Thyroid gland (tissue), 4 donors: ENCODE data around the gene XYLT2. TPM values are rescaled to one million over a fixed set of nuclear protein-coding genes. Genes with fewer than 3 reads are reported as not detected.
"Not testable (repeated sequence)": the region's sequence is repeated elsewhere in the genome, so short reads cannot be mapped to it uniquely, and the experiment has no call there.

ENCODE experiments used
- DNase-seq, 2 donors: peaks; one replicate each; pipeline ENCODE4 v3.0.0-alpha.2; 2019
- H3K27ac ChIP-seq, 3 donors: fragments of 200-600 bp; sonication (generic); 1 replicate in 2 of 3; 2 replicates in 1 of 3; pipeline ENCODE4 v1.5.1; 2016 to 2019; ENCODE audit warnings: mild to moderate bottlenecking in 1 of 3, moderate library complexity in 1 of 3
- H3K27me3 ChIP-seq: fragments of 200-600 bp; sonication (generic); one replicate; pipeline ENCODE4 v1.5.1; 2019
- H3K36me3 ChIP-seq, 2 donors: fragments of 200-600 bp; sonication (generic); one replicate each; pipeline ENCODE4 v1.5.1; 2016 to 2019
- H3K4me1 ChIP-seq, 2 donors: fragments of 200-600 bp; sonication (generic); one replicate each; pipeline ENCODE4 v1.5.1; 2017 to 2019
- H3K4me3 ChIP-seq, 3 donors: fragments of 200-600 bp; sonication (generic); replicated peaks in 1 of 3; 1 replicate in 2 of 3; 2 replicates in 1 of 3; pipeline ENCODE4 v1.5.1; 2016; ENCODE audit warnings: mild to moderate bottlenecking in 1 of 3
- H3K9me3 ChIP-seq: fragments of 200-600 bp; sonication (generic); one replicate; pipeline ENCODE4 v1.5.1; 2017
- POLR2A ChIP-seq, 2 donors: fragments of 450-650 bp; IDR thresholded peaks; one replicate each; pipeline ENCODE4 v1.6.1; 2017; ENCODE audit warnings: antibody characterized with exemption in 2 of 2, mild to moderate bottlenecking in 2 of 2, moderate library complexity in 1 of 2
- WGBS, 2 donors: methylation state at CpG; one replicate each; pipeline ENCODE4 v1.1.5; 2017; 5-methylcytosine and 5-hydroxymethylcytosine counted together
- intact Hi-C: fragments of 100-400 bp; cut with DNase I; formaldehyde crosslinking; loops from one replicate; pipeline ENCODE4 v1.15.1; 2023
- total RNA-seq, 4 donors: library from RNA; depleted of rRNA; stranded (reverse); fragments of >200 nt; gene quantifications; one replicate each; pipeline ENCODE4 v1.2.3, GENCODE V29; 2016
- TF ChIP-seq, protein P1 (sequence below), 6 experiments: fragments of 200-600 bp in 3 of 6; fragments of 450-650 bp in 3 of 6; sonication (generic) in 3 of 6; IDR thresholded peaks; one replicate each; pipeline ENCODE4 v1.5.1; 2016 to 2019; ENCODE audit warnings: antibody characterized with exemption in 6 of 6, mild to moderate bottlenecking in 2 of 6, inconsistent platforms in 1 of 6, moderate library complexity in 1 of 6

XYLT2 gene
- total RNA-seq, 4 donors from 2014 or later, result 22.4 to 33.4 (median 28.8) TPM

DNA sequence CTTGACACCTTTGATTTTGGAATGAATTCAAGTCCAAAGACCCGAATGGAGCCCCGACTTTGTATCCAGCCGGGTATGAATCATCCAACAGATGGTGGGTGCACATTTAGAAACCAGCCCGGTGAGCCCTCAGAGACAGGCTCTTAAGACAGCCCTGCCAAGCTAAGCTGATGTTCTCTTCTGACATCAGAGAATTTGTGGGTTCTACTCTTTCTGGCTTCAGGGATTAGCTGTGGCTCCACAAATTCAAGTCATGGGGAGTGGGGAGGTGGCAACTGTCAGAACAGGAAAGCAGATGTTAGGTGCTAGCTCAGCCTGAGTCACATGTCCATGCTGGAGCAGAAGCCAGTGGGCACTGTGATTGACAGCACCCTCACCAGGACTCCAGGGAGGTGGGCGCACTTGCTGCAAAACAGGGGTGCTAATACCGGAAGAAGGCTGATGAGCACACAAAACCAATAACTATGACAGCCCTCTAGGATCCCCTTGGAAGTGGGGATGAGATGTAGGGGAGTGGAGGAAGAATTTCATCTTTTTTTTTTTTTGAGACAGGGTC lies 31.4 kb upstream of the XYLT2 start:
- WGBS, 2 donors, result 88 to 92% methylated on average over 6 of the region's 6 CpGs

DNA sequence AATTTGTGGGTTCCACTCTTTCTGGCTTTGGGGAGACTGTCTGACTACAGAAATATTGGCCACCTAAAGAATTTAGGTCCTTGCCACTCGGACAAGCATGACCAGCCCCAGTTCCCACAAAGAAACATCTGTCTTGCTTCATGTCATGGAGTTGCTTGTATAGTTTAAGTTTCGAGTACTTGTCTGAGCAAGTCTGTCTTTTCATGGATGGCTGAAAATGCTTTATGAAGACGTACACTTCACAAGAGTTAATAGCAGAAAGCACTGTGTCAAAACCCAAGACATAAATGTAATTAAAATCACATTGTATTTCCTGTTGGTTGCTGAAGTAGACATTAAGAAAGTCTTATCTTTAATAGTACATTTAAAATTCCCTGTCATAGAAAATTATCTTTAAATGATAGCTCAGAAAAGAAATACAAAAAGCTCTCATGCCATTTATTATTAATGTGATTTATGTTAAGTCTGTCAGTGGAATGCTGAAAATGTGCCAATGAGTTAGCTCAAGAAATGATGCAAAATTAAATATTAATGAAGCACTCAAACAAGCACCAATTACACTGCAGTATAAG lies 29.8 kb upstream of the XYLT2 start:
- 39 to 49% methylated on average over 3 of the region's 3 CpGs for WGBS, 2 donors
- intact Hi-C loops, result no loop called here
- peaks cover 0 to 4% of the 10 kb centered on the region in 2 donors for H3K4me1 ChIP-seq

More for the DNA sequence above, 31.4 kb upstream of the XYLT2 start:
- no peak overlapping the region for H3K27ac ChIP-seq
- TF ChIP-seq, protein P1, sequence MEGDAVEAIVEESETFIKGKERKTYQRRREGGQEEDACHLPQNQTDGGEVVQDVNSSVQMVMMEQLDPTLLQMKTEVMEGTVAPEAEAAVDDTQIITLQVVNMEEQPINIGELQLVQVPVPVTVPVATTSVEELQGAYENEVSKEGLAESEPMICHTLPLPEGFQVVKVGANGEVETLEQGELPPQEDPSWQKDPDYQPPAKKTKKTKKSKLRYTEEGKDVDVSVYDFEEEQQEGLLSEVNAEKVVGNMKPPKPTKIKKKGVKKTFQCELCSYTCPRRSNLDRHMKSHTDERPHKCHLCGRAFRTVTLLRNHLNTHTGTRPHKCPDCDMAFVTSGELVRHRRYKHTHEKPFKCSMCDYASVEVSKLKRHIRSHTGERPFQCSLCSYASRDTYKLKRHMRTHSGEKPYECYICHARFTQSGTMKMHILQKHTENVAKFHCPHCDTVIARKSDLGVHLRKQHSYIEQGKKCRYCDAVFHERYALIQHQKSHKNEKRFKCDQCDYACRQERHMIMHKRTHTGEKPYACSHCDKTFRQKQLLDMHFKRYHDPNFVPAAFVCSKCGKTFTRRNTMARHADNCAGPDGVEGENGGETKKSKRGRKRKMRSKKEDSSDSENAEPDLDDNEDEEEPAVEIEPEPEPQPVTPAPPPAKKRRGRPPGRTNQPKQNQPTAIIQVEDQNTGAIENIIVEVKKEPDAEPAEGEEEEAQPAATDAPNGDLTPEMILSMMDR (IDR thresholded peaks at IDR 0.05), result no peak
- no peak for TF ChIP-seq POLR2A (IDR thresholded peaks at IDR 0.05)
- H3K4me3 ChIP-seq, result no peak overlapping the region
- H3K9me3 ChIP-seq, result no peaks in the 10 kb centered on the region
- peaks cover 0 to 4% of the 10 kb centered on the region in 2 donors for H3K4me1 ChIP-seq
- no peaks in the 10 kb centered on the region for H3K36me3 ChIP-seq
- DNase-seq, result no peak
- H3K27me3 ChIP-seq, result no peaks in the 10 kb centered on the region
- intact Hi-C loops, result no loop called here

DNA sequence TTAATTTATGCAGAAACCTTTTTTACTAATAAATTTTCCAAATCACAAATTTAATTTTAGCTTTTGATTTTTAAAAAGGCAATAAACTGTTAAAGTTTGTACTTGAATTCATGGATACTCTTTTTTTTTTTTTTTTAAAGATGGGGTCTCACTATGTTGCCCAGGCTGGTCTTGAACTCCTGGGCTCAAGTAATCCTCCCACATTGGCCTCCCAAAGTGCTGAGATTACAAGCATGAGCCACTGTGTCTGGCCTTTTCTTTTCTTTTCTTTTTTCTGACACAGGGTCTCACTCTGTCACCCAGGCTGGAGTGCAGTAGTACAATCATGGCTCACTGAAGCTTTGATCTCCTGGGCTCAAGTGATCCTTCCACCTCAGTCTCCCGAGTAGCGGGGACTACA lies 29.3 kb upstream of the XYLT2 start:
- H3K4me1 ChIP-seq, DNase-seq, H3K4me3 ChIP-seq, H3K36me3 ChIP-seq, H3K27me3 ChIP-seq, H3K27ac ChIP-seq, intact Hi-C loops, H3K9me3 ChIP-seq: not testable (repeated sequence)
- 83 to 88% methylated on average over 2 of the region's 2 CpGs for WGBS, 2 donors

More for the DNA sequence above, 29.8 kb upstream of the XYLT2 start:
- Histone ChIP-seq H3K4me3 (no peak overlapping the region), H3K27me3 (no peaks in the 10 kb centered on the region), H3K9me3 (no peaks in the 10 kb centered on the region), H3K27ac (no peak overlapping the region), H3K36me3 (no peaks in the 10 kb centered on the region)
- no peak for DNase-seq
- TF ChIP-seq, protein P1 (IDR thresholded peaks at IDR 0.05), result no peak
- no peak for TF ChIP-seq POLR2A (IDR thresholded peaks at IDR 0.05)

DNA sequence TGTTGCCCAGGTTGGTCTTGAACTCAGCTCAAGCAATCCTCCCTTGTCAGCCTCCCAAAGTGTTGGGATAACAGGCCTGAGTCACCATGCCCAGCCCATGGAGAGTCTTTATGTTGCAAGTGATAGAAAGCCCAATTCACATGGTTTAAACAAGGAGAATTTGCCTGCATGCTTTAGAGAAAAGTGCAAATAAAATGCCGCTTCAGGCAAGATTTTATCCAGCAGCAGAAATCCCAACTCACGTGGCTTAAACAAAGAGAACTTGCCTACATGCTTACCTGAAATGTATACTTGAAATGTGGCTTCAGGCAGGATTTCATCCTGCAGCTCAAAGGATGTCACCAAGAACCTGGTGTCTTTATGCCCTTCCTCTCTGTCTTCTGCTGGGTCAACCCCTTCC lies 28.8 kb upstream of the XYLT2 start:
- peaks cover 0 to 4% of the 10 kb centered on the region in 2 donors for H3K4me1 ChIP-seq
- intact Hi-C loops, result no loop called here
- DNase-seq, result no peak
- H3K27me3 ChIP-seq, result no peaks in the 10 kb centered on the region
- WGBS, 2 donors, result 94 to 95% methylated on average over 2 of the region's 2 CpGs
- no peak overlapping the region for H3K27ac ChIP-seq
- TF ChIP-seq, protein P1 (IDR thresholded peaks at IDR 0.05), result no peak
- TF ChIP-seq POLR2A (IDR thresholded peaks at IDR 0.05), result no peak
- no peaks in the 10 kb centered on the region for H3K36me3 ChIP-seq
- H3K9me3 ChIP-seq, result no peaks in the 10 kb centered on the region
- H3K4me3 ChIP-seq, result no peak overlapping the region

DNA sequence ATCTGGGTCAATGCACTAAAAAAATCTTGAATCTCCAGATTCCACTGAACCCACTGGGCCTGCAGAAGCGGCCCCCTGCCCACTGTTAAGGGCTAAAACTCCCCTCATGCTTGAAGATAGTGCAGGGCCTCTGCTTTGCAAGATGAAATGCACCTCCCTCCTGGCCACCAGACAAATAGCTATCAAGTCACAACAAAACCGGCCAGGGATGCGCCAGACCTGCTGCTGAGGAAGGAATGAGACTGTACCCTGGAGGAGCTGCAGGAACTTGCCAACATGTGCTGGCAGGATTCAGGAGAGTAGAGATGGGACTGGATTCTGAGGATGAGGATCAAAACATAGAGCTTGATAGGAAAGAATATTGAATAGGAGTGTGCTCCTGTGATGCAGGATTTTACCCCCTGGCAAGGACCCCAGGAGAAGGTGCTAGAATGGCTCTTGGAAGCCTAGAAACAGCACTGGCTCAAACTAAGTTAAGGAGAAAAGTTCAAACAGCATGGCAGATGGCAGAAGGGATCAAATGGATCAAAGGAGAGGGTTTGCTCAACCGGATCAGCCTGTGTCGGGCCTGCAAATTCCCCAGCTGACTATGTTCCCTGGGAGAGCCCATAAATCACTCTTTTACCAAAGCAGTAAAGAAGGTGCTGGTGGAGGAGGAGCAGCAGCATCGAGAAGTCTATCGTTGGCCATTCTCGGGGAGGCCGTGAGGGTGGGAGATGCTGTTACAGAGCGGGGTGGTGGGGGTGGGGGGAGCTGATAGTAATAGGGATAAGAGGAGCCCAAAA lies 27.2 kb upstream of the XYLT2 start:
- H3K27ac ChIP-seq, result no peak overlapping the region
- no peak for DNase-seq
- peaks cover 0 to 4% of the 10 kb centered on the region in 2 donors for H3K4me1 ChIP-seq
- TF ChIP-seq, protein P1 (IDR thresholded peaks at IDR 0.05), result no peak
- no peak for TF ChIP-seq POLR2A (IDR thresholded peaks at IDR 0.05)
- WGBS, 2 donors, result 69 to 73% methylated on average over 10 of the region's 10 CpGs
- no peaks in the 10 kb centered on the region for H3K27me3 ChIP-seq
- H3K9me3 ChIP-seq, result no peaks in the 10 kb centered on the region
- H3K4me3 ChIP-seq, result no peak overlapping the region
- intact Hi-C loops, result no loop called here
- no peaks in the 10 kb centered on the region for H3K36me3 ChIP-seq
